PC-9 (cell line): Measurements from ENCODE around the gene MICB. TPM values are rescaled to one million over a fixed set of nuclear protein-coding genes. Genes with fewer than 3 reads are reported as not detected.

Experiments used
- BruUV-seq: library from RNA; stranded (reverse); fragments of 400-500 nt; replicated peaks from 2 replicates; lab custom pipeline; 2021; lab: Mats Ljungman, UMichigan
- CTCF ChIA-PET: fragments of 300-600 bp; sonication (Branson Sonifier 250); formaldehyde crosslinking; loops from one replicate; lab custom pipeline; 2022; ENCODE audit warnings: antibody characterized with exemption; lab: Charles Lee
- POLR2A ChIA-PET: fragments of 300-600 bp; sonication (Branson Sonifier 250); formaldehyde crosslinking; loops from one replicate; lab custom pipeline; 2022; ENCODE audit warnings: antibody characterized with exemption; ENCODE audit not compliant: unreplicated experiment; lab: Charles Lee
- DNase-seq, 2 experiments: peaks; one replicate each; pipeline versions ENCODE4 v3.0.0 to v3.0.0-alpha.2; 2015 to 2022; ENCODE audit warnings: mixed read lengths in 1 of 2
- H2AFZ ChIP-seq: fragments of 200-600 bp; sonication (generic); 2 replicates; pipeline ENCODE4 v1.8.1; 2017; ENCODE audit warnings: antibody characterized with exemption
- H3F3A ChIP-seq: fragments of 200-600 bp; sonication (generic); 2 replicates; pipeline ENCODE4 v1.8.1; 2017; ENCODE audit warnings: antibody characterized with exemption, mild to moderate bottlenecking, low read depth; ENCODE audit not compliant: insufficient read depth
- H3K27ac ChIP-seq: fragments of 200-600 bp; sonication (generic); 2 replicates; pipeline ENCODE4 v1.6.1; 2016; ENCODE audit warnings: mixed run types
- H3K27me3 ChIP-seq: fragments of 200-600 bp; sonication (generic); 2 replicates; pipeline ENCODE4 v1.6.1; 2016; ENCODE audit warnings: low read depth, mixed run types; ENCODE audit not compliant: insufficient read depth
- H3K36me3 ChIP-seq: fragments of 200-600 bp; sonication (generic); 2 replicates; pipeline ENCODE4 v1.6.1; 2016; ENCODE audit warnings: low read depth, mixed run types
- H3K4me1 ChIP-seq: fragments of 200-600 bp; sonication (generic); replicated peaks from 2 replicates; pipeline ENCODE4 v1.6.1; 2016; ENCODE audit warnings: mixed run types; ENCODE audit not compliant: insufficient read depth
- H3K4me2 ChIP-seq: fragments of 200-600 bp; sonication (generic); 2 replicates; pipeline ENCODE4 v1.6.1; 2017; ENCODE audit warnings: mixed run types
- H3K4me3 ChIP-seq: fragments of 200-600 bp; sonication (generic); 2 replicates; pipeline ENCODE4 v1.6.1; 2016; ENCODE audit warnings: mixed run types
- H3K79me2 ChIP-seq: fragments of 200-600 bp; sonication (generic); 2 replicates; pipeline ENCODE4 v1.6.1; 2017; ENCODE audit warnings: low read depth, mixed run types
- H3K9me2 ChIP-seq: fragments of 200-600 bp; sonication (generic); 2 replicates; pipeline ENCODE4 v1.8.1; 2017; ENCODE audit warnings: mild to moderate bottlenecking; ENCODE audit not compliant: insufficient read depth
- H3K9me3 ChIP-seq: fragments of 200-600 bp; sonication (generic); 2 replicates; pipeline ENCODE4 v1.8.1; 2016; ENCODE audit warnings: low read depth; ENCODE audit not compliant: insufficient read depth
- H4K20me1 ChIP-seq: fragments of 200-600 bp; sonication (generic); 2 replicates; pipeline ENCODE4 v1.8.1; 2017; ENCODE audit not compliant: insufficient read depth
- EZH2 ChIP-seq: fragments of 200-600 bp; sonication (generic); IDR thresholded peaks from 2 replicates; pipeline ENCODE4 v1.8.0; 2017; ENCODE audit warnings: antibody characterized with exemption, low read depth
- intact Hi-C: fragments of 100-400 bp; cut with micrococcal nuclease; formaldehyde crosslinking; loops from one replicate; pipeline ENCODE4 v1.10.0; 2022; ENCODE audit not compliant: unreplicated experiment
- total RNA-seq: library from RNA; stranded (reverse); gene quantifications from 2 replicates; pipeline ENCODE4 v1.2.3, GENCODE V29; 2021
- TF ChIP-seq, protein P1 (sequence below): fragments of 200-600 bp; sonication (generic); conservative IDR thresholded peaks from 2 replicates; pipeline ENCODE4 v1.6.1; 2017; ENCODE audit warnings: mixed run types, antibody characterized with exemption, mild to moderate bottlenecking, moderate library complexity

The MICB gene
- total RNA-seq, 1 experiment from 2014 or later, result 37.8 TPM

DNA sequence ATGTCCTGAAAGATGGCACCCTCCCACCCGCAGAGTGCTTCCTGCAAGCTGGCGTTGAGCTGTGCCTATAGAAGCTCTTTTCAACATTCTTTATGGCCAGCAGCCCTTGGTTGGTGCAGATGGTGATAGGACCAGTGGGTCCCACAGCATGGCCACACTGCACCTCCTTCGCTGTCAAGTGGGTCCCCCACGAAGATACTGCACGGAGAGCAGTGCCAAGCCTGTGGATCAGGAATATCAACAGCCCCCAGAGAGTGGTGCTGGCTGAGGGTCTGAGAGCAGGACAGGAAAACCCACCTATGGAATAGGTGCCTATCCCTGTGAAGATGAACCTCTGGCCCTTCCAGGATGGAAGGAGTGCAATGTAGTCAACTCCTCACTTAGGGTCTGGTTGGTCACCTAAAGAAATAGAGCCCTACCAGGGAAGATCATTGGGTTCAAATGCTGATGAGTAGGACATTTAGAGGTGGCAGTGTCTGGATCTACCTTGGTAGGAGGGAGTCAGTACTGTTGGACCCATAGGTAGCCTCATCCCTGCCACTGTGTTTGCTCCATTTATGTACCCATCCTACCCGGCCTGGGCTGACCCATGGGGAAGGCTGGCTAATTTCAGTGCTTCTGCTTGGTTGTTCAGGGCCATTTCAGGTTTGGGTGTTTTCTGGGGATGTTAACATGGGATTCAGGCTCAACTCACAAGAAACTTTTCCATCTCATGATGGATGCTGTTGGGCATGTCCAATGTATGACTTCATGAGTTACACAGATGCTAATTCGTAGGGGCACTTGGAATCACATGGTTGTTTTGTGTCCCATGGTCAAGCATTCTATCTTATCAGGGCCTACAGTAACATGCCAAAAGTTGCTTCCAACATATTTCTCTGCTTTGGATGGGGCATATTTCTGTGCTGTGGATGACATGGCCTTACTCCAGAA, 33.4 kb upstream of the MICB start:
- Histone ChIP-seq H3K9me2 (no peaks in the 10 kb centered on the region), H3K4me2 (peak overlapping the region; percentile 72; the same call in 1 of the 2 replicates)

DNA sequence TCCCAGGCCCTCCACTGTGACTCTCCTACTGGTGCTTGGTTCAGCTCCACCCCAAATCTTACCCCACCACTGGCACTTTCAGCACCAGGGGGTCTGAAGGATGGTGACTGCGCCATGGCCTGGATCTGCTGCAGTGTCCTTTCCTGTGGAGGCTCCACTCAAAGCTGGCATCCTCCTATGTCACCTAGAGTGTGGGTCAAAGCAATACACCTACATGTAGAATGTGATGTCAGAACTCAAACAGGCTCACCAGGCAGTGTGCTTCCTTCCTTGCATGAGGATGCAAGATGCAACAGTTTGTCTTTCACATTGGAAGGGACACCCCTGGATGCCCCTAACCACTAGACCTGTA, 32.8 kb upstream of the MICB start:
- Histone ChIP-seq H3K9me3 (no peaks in the 10 kb centered on the region), H2AFZ (no peak overlapping the region), H3K4me3 (no peak overlapping the region), H3K27ac (no peak overlapping the region), H3K9me2 (no peaks in the 10 kb centered on the region), H3K4me2 (no peak overlapping the region), H3K4me1 (peaks cover 6% of the 10 kb centered on the region; the same call in 1 of the 2 replicates), H3K79me2 (no peaks in the 10 kb centered on the region), H3F3A (no peaks in the 10 kb centered on the region), H3K36me3 (no peaks in the 10 kb centered on the region), H3K27me3 (peaks cover 8% of the 10 kb centered on the region), H4K20me1 (no peaks in the 10 kb centered on the region)
- no peak for TF ChIP-seq EZH2
- TF ChIP-seq, protein P1, sequence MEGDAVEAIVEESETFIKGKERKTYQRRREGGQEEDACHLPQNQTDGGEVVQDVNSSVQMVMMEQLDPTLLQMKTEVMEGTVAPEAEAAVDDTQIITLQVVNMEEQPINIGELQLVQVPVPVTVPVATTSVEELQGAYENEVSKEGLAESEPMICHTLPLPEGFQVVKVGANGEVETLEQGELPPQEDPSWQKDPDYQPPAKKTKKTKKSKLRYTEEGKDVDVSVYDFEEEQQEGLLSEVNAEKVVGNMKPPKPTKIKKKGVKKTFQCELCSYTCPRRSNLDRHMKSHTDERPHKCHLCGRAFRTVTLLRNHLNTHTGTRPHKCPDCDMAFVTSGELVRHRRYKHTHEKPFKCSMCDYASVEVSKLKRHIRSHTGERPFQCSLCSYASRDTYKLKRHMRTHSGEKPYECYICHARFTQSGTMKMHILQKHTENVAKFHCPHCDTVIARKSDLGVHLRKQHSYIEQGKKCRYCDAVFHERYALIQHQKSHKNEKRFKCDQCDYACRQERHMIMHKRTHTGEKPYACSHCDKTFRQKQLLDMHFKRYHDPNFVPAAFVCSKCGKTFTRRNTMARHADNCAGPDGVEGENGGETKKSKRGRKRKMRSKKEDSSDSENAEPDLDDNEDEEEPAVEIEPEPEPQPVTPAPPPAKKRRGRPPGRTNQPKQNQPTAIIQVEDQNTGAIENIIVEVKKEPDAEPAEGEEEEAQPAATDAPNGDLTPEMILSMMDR, result no peak
- ChIA-PET POLR2A (no interaction called here), CTCF (no interaction called here)
- intact Hi-C loops, result no loop called here
- BruUV-seq, result no TSS peak
- DNase-seq, result no peak

More for the DNA sequence above, 33.4 kb upstream of the MICB start:
- intact Hi-C loops, result no loop called here
- Histone ChIP-seq H3K79me2 (no peaks in the 10 kb centered on the region), H3K9me3 (no peaks in the 10 kb centered on the region), H3F3A (no peaks in the 10 kb centered on the region), H4K20me1 (no peaks in the 10 kb centered on the region), H3K27me3 (peaks cover 8% of the 10 kb centered on the region), H3K27ac (no peak overlapping the region), H3K4me3 (no peak overlapping the region), H2AFZ (no peak overlapping the region), H3K36me3 (no peaks in the 10 kb centered on the region), H3K4me1 (peaks cover 6% of the 10 kb centered on the region; the same call in 1 of the 2 replicates)
- POLR2A ChIA-PET, result no interaction called here
- TF ChIP-seq EZH2, result no peak
- TF ChIP-seq, protein P1, result no peak
- DNase-seq, result no peak
- CTCF ChIA-PET, result no interaction called here
- no TSS peak for BruUV-seq

DNA sequence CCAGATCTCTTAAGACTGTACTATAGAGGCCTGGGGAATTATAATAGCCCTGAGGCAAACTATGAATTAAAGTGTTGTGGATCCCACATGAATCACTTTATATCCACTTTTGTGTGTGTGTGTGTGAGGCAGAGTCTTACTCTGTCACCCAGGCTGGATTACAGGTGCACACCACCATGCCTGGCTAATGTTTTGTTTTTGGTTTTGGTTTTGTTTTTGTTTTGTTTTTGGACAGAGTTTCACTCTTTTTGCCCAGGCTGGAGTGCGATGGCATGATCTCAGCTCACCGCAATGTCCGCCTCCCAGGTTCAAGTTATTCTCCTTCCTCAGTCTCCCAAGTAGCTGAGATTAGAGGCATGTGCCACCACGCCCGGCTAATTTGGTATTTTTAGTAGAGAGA, 32.2 kb upstream of the MICB start:
- Histone ChIP-seq H3K4me1 (peaks cover 6% of the 10 kb centered on the region; the same call in 1 of the 2 replicates), H3K27me3 (peaks cover 8% of the 10 kb centered on the region), H4K20me1 (no peaks in the 10 kb centered on the region), H3F3A (no peaks in the 10 kb centered on the region), H3K36me3 (no peaks in the 10 kb centered on the region), H3K4me3 (no peak overlapping the region), H3K9me2 (no peaks in the 10 kb centered on the region), H3K9me3 (no peaks in the 10 kb centered on the region), H3K79me2 (no peaks in the 10 kb centered on the region), H3K27ac (no peak overlapping the region), H2AFZ (no peak overlapping the region), H3K4me2 (no peak overlapping the region)
- ChIA-PET POLR2A (no interaction called here), CTCF (no interaction called here)
- intact Hi-C loops, result no loop called here
- no TSS peak for BruUV-seq
- TF ChIP-seq, protein P1, result no peak
- no peak for TF ChIP-seq EZH2
- DNase-seq, result no peak
